Ovary (tissue), 9 donors: ENCODE measurements around the gene KRT82. TPM values are rescaled to one million over a fixed set of nuclear protein-coding genes. Genes with fewer than 3 reads are reported as not detected.

ENCODE experiments used
- DNase-seq, 5 donors: peaks; one replicate each; pipeline ENCODE4 v3.0.0-alpha.2; 2019 to 2020
- H3K27ac ChIP-seq, 2 donors: fragments of 200-600 bp; one replicate each; pipeline versions ENCODE4 v1.5.1 to v1.8.0; 2019 to 2022
- H3K27me3 ChIP-seq: fragments of 200-600 bp; one replicate; pipeline ENCODE4 v1.8.0; 2022
- H3K36me3 ChIP-seq: fragments of 200-600 bp; sonication (generic); one replicate; pipeline ENCODE4 v1.5.1; 2019
- H3K4me1 ChIP-seq: one replicate; pipeline ENCODE4 v1.8.1; 2013; ENCODE audit warnings: mild to moderate bottlenecking, moderate library complexity; ENCODE audit not compliant: insufficient read depth
- H3K4me3 ChIP-seq: fragments of 200-600 bp; sonication (generic); one replicate; pipeline ENCODE4 v1.5.1; 2017
- H3K9me3 ChIP-seq, 2 donors: fragments of 200-600 bp in 1 of 2; sonication (generic) in 1 of 2; one replicate each; pipeline versions ENCODE4 v1.5.1 to v1.8.1; 2013 to 2019; ENCODE audit warnings: mild to moderate bottlenecking in 1 of 2, moderate library complexity in 1 of 2
- CTCF ChIP-seq, 3 donors: fragments of 450-650 bp in 2 of 3; fragments of 200-600 bp in 1 of 3; IDR thresholded peaks; one replicate each; pipeline versions ENCODE4 v1.5.1 to v1.8.0; 2016 to 2022; ENCODE audit warnings: antibody characterized with exemption in 3 of 3, mild to moderate bottlenecking in 1 of 3
- EP300 ChIP-seq: sonication (generic); formaldehyde crosslinking; IDR thresholded peaks from one replicate; pipeline ENCODE4 v1.6.1; 2017; ENCODE audit warnings: antibody characterized with exemption
- POLR2A ChIP-seq: fragments of 450-650 bp; IDR thresholded peaks from one replicate; pipeline ENCODE4 v1.6.1; 2017; ENCODE audit warnings: antibody characterized with exemption, mild to moderate bottlenecking, moderate library complexity
- WGBS, 3 donors: extraction: QIAGEN DNeasy Blood & Tissue Kit in 1 of 3; methylation state at CpG; one replicate each; pipeline versions ENCODE4 v1.1.5 to v1.1.7; 2013 to 2017; 5-methylcytosine and 5-hydroxymethylcytosine counted together
- intact Hi-C, 4 donors: fragments of 100-400 bp; cut with DNase I; formaldehyde crosslinking; loops; one replicate each; pipeline versions ENCODE4 v1.11.0 to v1.15.1; 2022 to 2023
- polyA plus RNA-seq, 2 donors: library from polyadenylated mRNA; stranded (reverse); fragments of 200-250 nt in 1 of 2; fragments of 350-450 nt in 1 of 2; fragmentation: Illumina TruSeq in 1 of 2; extraction: RNeasy Lipid Tissue Mini Kit (QIAGEN cat#74804) in 1 of 2; gene quantifications; one replicate each; pipeline ENCODE4 v1.2.3, GENCODE V29; 2013 to 2014
- total RNA-seq, 7 donors: library from RNA; depleted of rRNA in 2 of 7; stranded (reverse); fragments of >200 nt in 2 of 7; fragmentation: NEBNext Ultra II Directional in 3 of 7; extraction: Animal tissue kit (Norgen Biotek cat#: 25700) in 3 of 7; gene quantifications; one replicate each; pipeline versions ENCODE4 v1.1.0 to v1.2.4, GENCODE V29; 2016 to 2023
- donor health status: DM: no; HTN: no; CAD: no; lungs with moderate emphysema.
- donor health status: DM: no; HTN: no; CAD: no.
- donor health status: Bipolar disorder and iron deficiency.
- donor health status: DM: yes; HTN: yes; CAD: no.
- donor health status: DM: no; HTN: no; CAD: no.
- donor health status: DM: yes; HTN: yes; CAD: no.

KRT82 gene
- total and polyA plus RNA-seq, 9 donors = not detected

- no peaks in the 10 kb centered on the region for H3K36me3 ChIP-seq
- TF ChIP-seq CTCF (IDR thresholded peaks at IDR 0.05) (no peak), POLR2A (no peak), EP300 (no peak)
- H3K9me3 ChIP-seq = no peaks in the 10 kb centered on the region
- no peaks in the 10 kb centered on the region for H3K4me1 ChIP-seq
- H3K27ac ChIP-seq = no peak overlapping the region
- DNase-seq = no peak
- intact Hi-C loops = loop anchor here in 1 of 4 donors (10.0 kb wide), 1 partner anchor 485 kb away; no protein-coding TSS in a partner anchor
- 49 to 63% (median 59%) methylated on average over 13 to 15 of the region's 15 CpGs for WGBS, 3 donors
- H3K4me3 ChIP-seq = no peak overlapping the region
- H3K27me3 ChIP-seq = no peaks in the 10 kb centered on the region
These were observed 25.9 kb downstream of the KRT82 start for GRCh38 chr12:52380271-52380694.

- H3K9me3 ChIP-seq = no peaks in the 10 kb centered on the region
- no peaks in the 10 kb centered on the region for H3K36me3 ChIP-seq
- no peak for DNase-seq
- TF ChIP-seq POLR2A (no peak), EP300 (no peak), CTCF (IDR thresholded peaks at IDR 0.05) (no peak)
- WGBS, 3 donors = 54 to 85% (median 74%) methylated on average over 6 of the region's 6 CpGs
- no peak overlapping the region for H3K4me3 ChIP-seq
- H3K27me3 ChIP-seq = no peaks in the 10 kb centered on the region
- H3K27ac ChIP-seq = no peak overlapping the region
- intact Hi-C loops = loop anchor here in 1 of 4 donors (5.0 kb wide), 1 partner anchor 498 kb away; no protein-coding TSS in a partner anchor
- H3K4me1 ChIP-seq = no peaks in the 10 kb centered on the region
These were observed 26.6 kb downstream of the KRT82 start for GRCh38 chr12:52379536-52379935.

- Histone ChIP-seq H3K36me3 (no peaks in the 10 kb centered on the region), H3K9me3 (no peaks in the 10 kb centered on the region), H3K27ac (no peak overlapping the region), H3K4me3 (no peak overlapping the region), H3K4me1 (no peaks in the 10 kb centered on the region), H3K27me3 (no peaks in the 10 kb centered on the region)
- no peak for TF ChIP-seq POLR2A
- no peak for TF ChIP-seq EP300
- TF ChIP-seq CTCF (IDR thresholded peaks at IDR 0.05) = no peak
- WGBS, 3 donors = 75 to 77% (median 75%) methylated on average over 12 to 19 of the region's 19 CpGs
- intact Hi-C loops = loop anchor here in 1 of 4 donors (5.0 kb wide), 1 partner anchor 499 kb away; no protein-coding TSS in a partner anchor
- no peak for DNase-seq
These were observed 28.0 kb downstream of the KRT82 start for GRCh38 chr12:52378091-52378490.

GRCh38 chr12:52377266-52377665, 28.9 kb downstream of the KRT82 start:
- DNase-seq = no peak
- no peaks in the 10 kb centered on the region for H3K27me3 ChIP-seq
- intact Hi-C loops = loop anchor here in 2 of 4 donors (1.0 to 5.0 kb wide), 2 partner anchors 20 to 500 kb away; no protein-coding TSS in a partner anchor
- no peaks in the 10 kb centered on the region for H3K36me3 ChIP-seq
- 85 to 89% (median 86%) methylated on average over 8 of the region's 8 CpGs for WGBS, 3 donors
- H3K9me3 ChIP-seq = no peaks in the 10 kb centered on the region
- H3K4me3 ChIP-seq = no peak overlapping the region
- no peaks in the 10 kb centered on the region for H3K4me1 ChIP-seq
- H3K27ac ChIP-seq = no peak overlapping the region
- TF ChIP-seq EP300 = no peak
- no peak for TF ChIP-seq CTCF (IDR thresholded peaks at IDR 0.05)
- no peak for TF ChIP-seq POLR2A
